Lower lobe of right lung (tissue), 2 donors: ENCODE measurements around the gene MED28. TPM values are rescaled to one million over a fixed set of nuclear protein-coding genes. Genes with fewer than 3 reads are reported as not detected.

ENCODE experiments used
- ATAC-seq, 2 donors: fragments of 200-7000 bp; cut with Tn5 transposase; one replicate each; pipeline ENCODE4 v1.9.1; 2020 to 2022; ENCODE audit warnings: mild to moderate bottlenecking in 2 of 2, moderate library complexity in 2 of 2
- DNase-seq: peaks from one replicate; pipeline ENCODE4 v3.0.0-alpha.2; 2020
- H3K27ac ChIP-seq: fragments of 200-600 bp; one replicate; pipeline ENCODE4 v1.8.0; 2022
- H3K27me3 ChIP-seq: fragments of 200-600 bp; one replicate; pipeline ENCODE4 v1.8.0; 2022; ENCODE audit warnings: low read depth
- H3K36me3 ChIP-seq: fragments of 200-600 bp; one replicate; pipeline ENCODE4 v1.8.0; 2022; ENCODE audit warnings: mild to moderate bottlenecking
- H3K4me1 ChIP-seq: fragments of 200-600 bp; one replicate; pipeline ENCODE4 v1.8.0; 2022
- H3K4me3 ChIP-seq: fragments of 200-600 bp; one replicate; pipeline ENCODE4 v1.8.0; 2022; ENCODE audit warnings: mild to moderate bottlenecking
- H3K9me3 ChIP-seq: fragments of 200-600 bp; one replicate; pipeline ENCODE4 v1.8.0; 2022
- CTCF ChIP-seq: fragments of 200-600 bp; IDR thresholded peaks from one replicate; pipeline ENCODE4 v1.8.0; 2022; ENCODE audit warnings: antibody characterized with exemption, mild to moderate bottlenecking
- intact Hi-C: fragments of 100-400 bp; cut with DNase I; formaldehyde crosslinking; loops from one replicate; pipeline ENCODE4 v1.11.0; 2022
- total RNA-seq: library from RNA; stranded (reverse); fragmentation: NEBNext Ultra II Directional; extraction: Animal tissue kit (Norgen Biotek cat#: 25700); gene quantifications from one replicate; pipeline ENCODE4 v1.2.1, GENCODE V29; 2021
- donor health status: DM: no; HTN: yes; CAD: no; lungs with severe emphysema.

MED28 gene
- total RNA-seq, 1 donor from 2014 or later = 46.2 TPM

GRCh38 chr4:17665852-17666251, 51.4 kb downstream of the MED28 start:
- Histone ChIP-seq H3K4me3 (no peak overlapping the region), H3K9me3 (no peaks in the 10 kb centered on the region), H3K27me3 (no peaks in the 10 kb centered on the region), H3K36me3 (no peaks in the 10 kb centered on the region), H3K4me1 (no peaks in the 10 kb centered on the region), H3K27ac (no peak overlapping the region)
- no peak for TF ChIP-seq CTCF
- ATAC-seq = no peak
- intact Hi-C loops = no loop called here
- DNase-seq = no peak

- ATAC-seq (no peak), DNase-seq (no peak)
- intact Hi-C loops = no loop called here
- Histone ChIP-seq H3K9me3 (no peaks in the 10 kb centered on the region), H3K27ac (no peak overlapping the region), H3K27me3 (no peaks in the 10 kb centered on the region), H3K36me3 (no peaks in the 10 kb centered on the region), H3K4me1 (no peaks in the 10 kb centered on the region), H3K4me3 (no peak overlapping the region)
- TF ChIP-seq CTCF = no peak
Observed at GRCh38 chr4:17667253-17667652, 52.8 kb downstream of the MED28 start.

- H3K9me3 ChIP-seq = no peaks in the 10 kb centered on the region
- no peak for ATAC-seq
- no peak for DNase-seq
- H3K27ac ChIP-seq = no peak overlapping the region
- H3K27me3 ChIP-seq = no peaks in the 10 kb centered on the region
- H3K36me3 ChIP-seq = no peaks in the 10 kb centered on the region
- TF ChIP-seq CTCF = no peak
- intact Hi-C loops = no loop called here
- H3K4me1 ChIP-seq = no peaks in the 10 kb centered on the region
- H3K4me3 ChIP-seq = no peak overlapping the region
Observed at GRCh38 chr4:17667653-17668201, 53.3 kb downstream of the MED28 start.

GRCh38 chr4:17670423-17670822, 56.0 kb downstream of the MED28 start:
- no peaks in the 10 kb centered on the region for H3K36me3 ChIP-seq
- H3K9me3 ChIP-seq = no peaks in the 10 kb centered on the region
- no peak overlapping the region for H3K4me3 ChIP-seq
- H3K27ac ChIP-seq = no peak overlapping the region
- intact Hi-C loops = no loop called here
- H3K27me3 ChIP-seq = no peaks in the 10 kb centered on the region
- ATAC-seq (no peak), DNase-seq (no peak)
- no peaks in the 10 kb centered on the region for H3K4me1 ChIP-seq
- no peak for TF ChIP-seq CTCF

GRCh38 chr4:17680559-17681280, 66.3 kb downstream of the MED28 start:
- intact Hi-C loops = no loop called here
- H3K9me3 ChIP-seq = no peaks in the 10 kb centered on the region
- ATAC-seq = no peak
- no peak overlapping the region for H3K27ac ChIP-seq
- no peak for DNase-seq
- no peak for TF ChIP-seq CTCF
- no peaks in the 10 kb centered on the region for H3K36me3 ChIP-seq
- no peak overlapping the region for H3K4me3 ChIP-seq
- no peaks in the 10 kb centered on the region for H3K27me3 ChIP-seq
- no peaks in the 10 kb centered on the region for H3K4me1 ChIP-seq
